HepG2 (cell line): ENCODE measurements around the gene MRNIP. TPM values are rescaled to one million over a fixed set of nuclear protein-coding genes. Genes with fewer than 3 reads are reported as not detected.

ENCODE experiments used
- ATAC-seq: fragments of 200-7000 bp; cut with Tn5 transposase; 3 replicates; pipeline ENCODE4 v1.9.1; 2020; ENCODE audit warnings: mild to moderate bottlenecking, moderate library complexity
- BruUV-seq: library from RNA; stranded (reverse); fragments of 400-500 nt; replicated peaks from 2 replicates; lab custom pipeline; 2021; lab: Mats Ljungman, UMichigan
- CTCF ChIA-PET: fragments of 300-600 bp; formaldehyde crosslinking; extraction: SDS; loops from one replicate; lab custom pipeline; 2021; ENCODE audit warnings: low total read pairs, inconsistent platforms, low intra/inter-chr PET ratio; lab: Yijun Ruan, JAX
- POLR2A ChIA-PET: fragments of 350-600 bp; sonication (Branson Sonifier 250); formaldehyde crosslinking; loops from one replicate; lab custom pipeline; 2020; ENCODE audit warnings: antibody characterized with exemption, inconsistent platforms; lab: Yijun Ruan, JAX
- DNase-seq: peaks from one replicate; pipeline ENCODE4 v3.0.0-alpha.2; 2015; ENCODE audit warnings: low spot score
- FAIRE-seq: peaks from 3 replicates; lab custom pipeline; 2011; peaks lifted over from hg19 to GRCh38; lab: Jason Lieb, UNC
- H2AFZ ChIP-seq: one replicate; pipeline ENCODE4 v1.6.1; 2011; ENCODE audit warnings: low read length, inconsistent platforms
- H3K27ac ChIP-seq: fragments of 300-600 bp; 3 replicates; pipeline ENCODE4 v1.8.0; 2011; ENCODE audit warnings: mixed run types, mild to moderate bottlenecking, mixed read lengths, low read length, inconsistent platforms; ENCODE audit not compliant: insufficient read depth; ENCODE audit errors: extremely low read length
- H3K27me3 ChIP-seq, 2 experiments: fragments of 200-600 bp in 1 of 2; 2 replicates in 1 of 2; 3 replicates in 1 of 2; pipeline versions ENCODE4 v1.6.0 to v1.8.0; 2011; ENCODE audit warnings: low read length in 2 of 2, mild to moderate bottlenecking in 2 of 2, moderate library complexity in 2 of 2, inconsistent platforms in 1 of 2; ENCODE audit not compliant: insufficient read depth in 2 of 2, control insufficient read depth in 1 of 2
- H3K36me3 ChIP-seq, 2 experiments: fragments of 200-600 bp in 1 of 2; replicated peaks in 1 of 2; 2 replicates in 1 of 2; 3 replicates in 1 of 2; pipeline versions ENCODE4 v1.5.1 to v1.8.0; 2011; ENCODE audit warnings: low read length in 2 of 2, inconsistent platforms in 1 of 2; ENCODE audit not compliant: insufficient read depth in 2 of 2, control insufficient read depth in 1 of 2
- H3K4me1 ChIP-seq: 2 replicates; pipeline ENCODE4 v1.5.1; 2012; ENCODE audit warnings: low read length, inconsistent platforms; ENCODE audit not compliant: insufficient read depth
- H3K4me2 ChIP-seq: 2 replicates; pipeline ENCODE4 v1.6.0; 2011; ENCODE audit warnings: low read depth, low read length, inconsistent platforms
- H3K4me3 ChIP-seq, 3 experiments: fragments of 200-600 bp in 1 of 3; sonication (generic), shearing (Covaris generic) in 1 of 3; replicated peaks in 1 of 3; 2 replicates each; pipeline ENCODE4 v1.5.1; 2011 to 2016; ENCODE audit warnings: low read length in 3 of 3, inconsistent platforms in 2 of 3, low read depth in 2 of 3, mild to moderate bottlenecking in 2 of 3, control low read depth in 1 of 3, mixed read lengths in 1 of 3; ENCODE audit not compliant: insufficient read depth in 1 of 3
- H3K79me2 ChIP-seq: one replicate; pipeline ENCODE4 v1.6.1; 2011; ENCODE audit warnings: low read length, inconsistent platforms; ENCODE audit not compliant: insufficient read depth
- H3K9ac ChIP-seq: 2 replicates; pipeline ENCODE4 v1.6.0; 2011; ENCODE audit warnings: mild to moderate bottlenecking, low read depth, low read length, inconsistent platforms; ENCODE audit not compliant: insufficient read depth
- H3K9me3 ChIP-seq: 2 replicates; pipeline ENCODE4 v1.5.1; 2012; ENCODE audit warnings: mild to moderate bottlenecking, low read length
- H4K20me1 ChIP-seq: 2 replicates; pipeline ENCODE4 v1.6.0; 2011; ENCODE audit warnings: inconsistent platforms, mild to moderate bottlenecking, low read length, moderate library complexity; ENCODE audit not compliant: insufficient read depth
- AGO1 ChIP-seq: fragments of 200-400 bp; formaldehyde crosslinking; IDR thresholded peaks from 2 replicates; pipeline ENCODE4 v1.6.1; 2017; ENCODE audit warnings: mild to moderate bottlenecking, low read depth, low read length, moderate library complexity; ENCODE audit not compliant: poor library complexity, severe bottlenecking
- SSRP1 ChIP-seq: IDR thresholded peaks from 2 replicates; pipeline ENCODE4 v1.6.1; 2016; ENCODE audit warnings: control low read depth
- XRCC5 ChIP-seq: fragments of 200-400 bp; formaldehyde crosslinking; optimal IDR thresholded peaks from 2 replicates; pipeline ENCODE3; 2017; ENCODE audit warnings: mild to moderate bottlenecking, low read length
- ZNF558 ChIP-seq: sonication (generic); formaldehyde crosslinking; IDR thresholded peaks from 2 replicates; pipeline ENCODE4 v1.9.0; 2022; ENCODE audit warnings: mild to moderate bottlenecking, missing genetic modification reagents, borderline replicate concordance
- WGBS: methylation state at CpG from one replicate; pipeline ENCODE4 v1.1.6; 2017; ENCODE audit warnings: low lambda C conversion rate; 5-methylcytosine and 5-hydroxymethylcytosine counted together
- in situ Hi-C: cut with HindIII; loops from 2 replicates; pipeline ENCODE4 v1.10.0; 2017; ENCODE audit warnings: low pct_unique_long_range_greater_than_20kb; ENCODE audit not compliant: extremely low pct_ligation_motif_present
- intact Hi-C: fragments of 100-400 bp; cut with micrococcal nuclease; formaldehyde crosslinking; loops from one replicate; pipeline ENCODE4 v1.10.0; 2022; ENCODE audit not compliant: unreplicated experiment
- polyA plus RNA-seq, 8 experiments: library from polyadenylated mRNA; depleted of rRNA in 3 of 8; stranded (reverse) in 7 of 8; unstranded in 1 of 8; fragments of >200 nt; fragmentation: Illumina TruSeq in 4 of 8; extraction: Trizol in 4 of 8; gene quantifications; 2 replicates each; pipeline versions ENCODE4 v1.2.1 to v1.2.3, GENCODE V29; 2011 to 2016; ENCODE audit warnings: low read depth in 4 of 8, missing spikeins in 1 of 8, mixed read lengths in 1 of 8; ENCODE audit not compliant: insufficient read depth in 1 of 8
- total RNA-seq, 5 experiments: library from RNA; depleted of rRNA; stranded (reverse); fragments of >200 nt; fragmentation: Illumina TruSeq; extraction: Trizol; gene quantifications; 2 replicates each; pipeline ENCODE4 v1.2.3, GENCODE V29; 2016; ENCODE audit warnings: low read depth in 1 of 5
- TF ChIP-seq, protein P1 (sequence below): sonication (generic); formaldehyde crosslinking; IDR thresholded peaks from 2 replicates; pipeline ENCODE4 v1.4.0; 2020; ENCODE audit warnings: missing genetic modification reagents
- TF ChIP-seq, protein P2 (sequence below), 2 experiments: sonication (generic) in 1 of 2; formaldehyde crosslinking in 1 of 2; IDR thresholded peaks; 2 replicates each; pipeline versions ENCODE4 v1.4.0 to v1.6.1; 2018 to 2020; ENCODE audit warnings: missing genetic modification reagents in 2 of 2, borderline replicate concordance in 1 of 2, low read depth in 1 of 2, mild to moderate bottlenecking in 1 of 2, missing biosample characterization in 1 of 2
- TF ChIP-seq, protein P3 (sequence below): IDR thresholded peaks from 2 replicates; pipeline ENCODE4 v1.6.1; 2016

Gene MRNIP
- total and polyA plus RNA-seq, 2 of the 13 experiments (the other 11 are each of a cell fraction or from before 2014, with no cell fraction given) = 15.5 to 34.1 TPM

DNA sequence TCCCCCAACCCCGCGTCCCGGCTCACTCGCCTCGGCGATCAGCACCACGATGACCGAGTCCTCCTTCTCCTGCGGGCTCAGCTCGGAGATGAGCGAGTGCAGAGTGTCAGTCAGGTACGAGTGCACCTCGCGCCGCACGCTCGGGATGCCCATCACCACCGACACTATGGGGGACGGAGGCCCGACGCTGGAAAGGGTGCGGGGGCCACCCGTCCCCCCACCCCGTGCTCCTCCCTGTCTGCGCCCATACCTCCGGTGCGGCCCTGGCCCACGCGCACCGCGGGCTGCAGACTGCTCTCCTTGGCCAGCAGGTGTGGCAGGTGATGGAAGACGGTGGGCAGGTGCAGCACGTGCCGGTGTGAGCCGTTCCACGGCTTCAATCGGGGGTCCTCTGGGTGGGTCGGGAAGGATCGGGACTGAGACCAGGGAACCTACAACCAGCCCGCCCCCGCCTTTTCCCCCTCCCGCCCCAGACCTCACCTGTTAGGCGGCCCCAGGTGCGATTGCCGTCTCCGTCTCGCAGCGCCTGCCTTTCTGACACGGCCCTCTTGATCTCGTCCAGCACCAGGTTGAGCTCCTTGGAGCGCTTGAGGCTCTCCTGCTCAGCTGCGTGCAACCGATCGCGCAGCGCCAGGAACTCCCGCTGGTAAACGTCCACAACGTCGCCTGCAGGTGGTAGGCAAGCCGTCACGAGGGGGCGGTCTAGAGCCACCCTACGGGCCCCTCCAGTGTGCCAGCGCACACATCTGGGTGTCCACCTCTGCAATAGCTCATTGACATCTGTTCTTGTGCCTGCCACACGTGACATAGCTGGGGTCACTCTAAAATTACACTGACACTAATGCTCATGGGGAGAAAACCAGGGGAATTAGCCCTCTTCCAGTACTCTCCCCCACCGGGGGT is 57.1 kb downstream of the MRNIP start (continued):
- TF ChIP-seq, protein P1, sequence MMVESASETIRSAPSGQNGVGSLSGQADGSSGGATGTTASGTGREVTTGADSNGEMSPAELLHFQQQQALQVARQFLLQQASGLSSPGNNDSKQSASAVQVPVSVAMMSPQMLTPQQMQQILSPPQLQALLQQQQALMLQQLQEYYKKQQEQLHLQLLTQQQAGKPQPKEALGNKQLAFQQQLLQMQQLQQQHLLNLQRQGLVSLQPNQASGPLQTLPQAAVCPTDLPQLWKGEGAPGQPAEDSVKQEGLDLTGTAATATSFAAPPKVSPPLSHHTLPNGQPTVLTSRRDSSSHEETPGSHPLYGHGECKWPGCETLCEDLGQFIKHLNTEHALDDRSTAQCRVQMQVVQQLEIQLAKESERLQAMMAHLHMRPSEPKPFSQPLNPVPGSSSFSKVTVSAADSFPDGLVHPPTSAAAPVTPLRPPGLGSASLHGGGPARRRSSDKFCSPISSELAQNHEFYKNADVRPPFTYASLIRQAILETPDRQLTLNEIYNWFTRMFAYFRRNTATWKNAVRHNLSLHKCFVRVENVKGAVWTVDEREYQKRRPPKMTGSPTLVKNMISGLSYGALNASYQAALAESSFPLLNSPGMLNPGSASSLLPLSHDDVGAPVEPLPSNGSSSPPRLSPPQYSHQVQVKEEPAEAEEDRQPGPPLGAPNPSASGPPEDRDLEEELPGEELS (CRISPR knock-in tag) = no peak
- TF ChIP-seq, protein P2, sequence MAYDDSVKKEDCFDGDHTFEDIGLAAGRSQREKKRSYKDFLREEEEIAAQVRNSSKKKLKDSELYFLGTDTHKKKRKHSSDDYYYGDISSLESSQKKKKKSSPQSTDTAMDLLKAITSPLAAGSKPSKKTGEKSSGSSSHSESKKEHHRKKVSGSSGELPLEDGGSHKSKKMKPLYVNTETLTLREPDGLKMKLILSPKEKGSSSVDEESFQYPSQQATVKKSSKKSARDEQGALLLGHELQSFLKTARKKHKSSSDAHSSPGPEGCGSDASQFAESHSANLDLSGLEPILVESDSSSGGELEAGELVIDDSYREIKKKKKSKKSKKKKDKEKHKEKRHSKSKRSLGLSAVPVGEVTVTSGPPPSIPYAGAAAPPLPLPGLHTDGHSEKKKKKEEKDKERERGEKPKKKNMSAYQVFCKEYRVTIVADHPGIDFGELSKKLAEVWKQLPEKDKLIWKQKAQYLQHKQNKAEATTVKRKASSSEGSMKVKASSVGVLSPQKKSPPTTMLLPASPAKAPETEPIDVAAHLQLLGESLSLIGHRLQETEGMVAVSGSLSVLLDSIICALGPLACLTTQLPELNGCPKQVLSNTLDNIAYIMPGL (CRISPR knock-in tag; IDR thresholded peaks at IDR 0.05; ENCODE audit: borderline replicate concordance in 1 of 2, low read depth in 1 of 2) = 0 out of 4 replicates have a peak, but pooled peaks have one; percentile 17 to 38
- peak; percentile 36 for TF ChIP-seq XRCC5
- TF ChIP-seq, protein P3, sequence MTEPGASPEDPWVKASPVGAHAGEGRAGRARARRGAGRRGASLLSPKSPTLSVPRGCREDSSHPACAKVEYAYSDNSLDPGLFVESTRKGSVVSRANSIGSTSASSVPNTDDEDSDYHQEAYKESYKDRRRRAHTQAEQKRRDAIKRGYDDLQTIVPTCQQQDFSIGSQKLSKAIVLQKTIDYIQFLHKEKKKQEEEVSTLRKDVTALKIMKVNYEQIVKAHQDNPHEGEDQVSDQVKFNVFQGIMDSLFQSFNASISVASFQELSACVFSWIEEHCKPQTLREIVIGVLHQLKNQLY = no peak

DNA sequence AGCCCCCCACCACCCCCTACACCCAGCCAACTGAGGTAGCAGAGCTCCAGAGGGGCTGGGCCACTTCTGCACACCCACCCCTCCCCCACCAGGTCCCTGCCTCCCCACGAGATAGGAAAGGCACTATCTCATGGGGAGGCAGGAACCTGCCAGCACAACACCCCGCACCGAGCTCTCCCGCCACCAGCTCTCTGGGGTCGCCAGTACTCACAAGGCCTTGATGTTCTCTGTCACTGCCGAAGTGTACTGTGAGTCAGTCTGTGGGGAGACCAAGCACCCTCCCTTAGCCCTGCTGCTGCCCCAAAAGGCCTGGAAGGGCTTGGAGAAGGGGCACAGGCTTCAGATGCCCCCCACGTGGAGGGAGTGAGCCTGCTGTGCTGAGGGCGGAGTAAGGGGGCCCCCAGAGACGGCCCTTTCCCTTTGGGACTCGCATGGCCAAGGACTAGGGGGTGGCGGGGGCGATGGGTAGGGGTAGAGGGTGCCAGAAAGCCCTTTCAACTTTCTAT is 57.9 kb downstream of the MRNIP start:
- Histone ChIP-seq H3K9me3 (no peaks in the 10 kb centered on the region), H4K20me1 (peaks cover 20% of the 10 kb centered on the region; the same call in 1 of the 2 replicates), H3K4me3 (no peak overlapping the region), H3K4me2 (no peak overlapping the region), H3K27ac (no peak overlapping the region), H3K36me3 (peaks cover 28 to 43% of the 10 kb centered on the region in 2 experiments; a peak in 4 of 5 replicates), H3K9ac (no peak overlapping the region), H3K4me1 (peaks cover 41% of the 10 kb centered on the region), H3K27me3 (no peaks in the 10 kb centered on the region), H2AFZ (no peak overlapping the region), H3K79me2 (peaks cover 22% of the 10 kb centered on the region)
- CTCF ChIA-PET = no interaction called here
- in situ Hi-C loops = no loop called here
- POLR2A ChIA-PET = interaction anchor here (1.1 kb wide), 1 partner anchor 25 kb away, joined by 4 read pairs; no protein-coding TSS in a partner anchor
- ATAC-seq (no peak), FAIRE-seq (no peak), DNase-seq (no peak)
- WGBS = 93% methylated on average over 11 of the region's 12 CpGs
- no TSS peak for BruUV-seq
- TF ChIP-seq ZNF558 (no peak), AGO1 (peak; percentile 1), SSRP1 (CRISPR knock-in tag) (no peak)
- intact Hi-C loops = no loop called here
